OCI-LY1 (cell line): Measurements from ENCODE around the gene CLTB.

Experiments
- H2AFZ ChIP-seq: fragments of 200-600 bp; sonication (generic), shearing (Covaris generic); 2 replicates; pipeline ENCODE4 v1.6.0; 2014; ENCODE audit warnings: antibody characterized with exemption, mild to moderate bottlenecking, low read length
- H3F3A ChIP-seq: fragments of 200-600 bp; sonication (generic), shearing (Covaris generic); 2 replicates; pipeline ENCODE4 v1.6.0; 2014; ENCODE audit warnings: mild to moderate bottlenecking, antibody characterized with exemption, low read length, moderate library complexity; ENCODE audit not compliant: insufficient read depth
- H3K27ac ChIP-seq: fragments of 200-600 bp; sonication (generic); 2 replicates; pipeline ENCODE4 v1.5.1; 2014; ENCODE audit warnings: low read length, mixed run types, mild to moderate bottlenecking, low read depth; ENCODE audit not compliant: poor library complexity, severe bottlenecking
- H3K27me3 ChIP-seq: fragments of 200-600 bp; sonication (generic); 2 replicates; pipeline ENCODE4 v1.6.0; 2014; ENCODE audit warnings: antibody characterized with exemption, mild to moderate bottlenecking, low read length, moderate library complexity; ENCODE audit not compliant: insufficient read depth
- H3K36me3 ChIP-seq: fragments of 200-600 bp; sonication (generic); 2 replicates; pipeline ENCODE4 v1.6.1; 2014; ENCODE audit warnings: mild to moderate bottlenecking, antibody characterized with exemption, low read length, moderate library complexity, mixed read lengths; ENCODE audit not compliant: insufficient read depth
- H3K4me1 ChIP-seq: fragments of 200-600 bp; sonication (generic); 2 replicates; pipeline ENCODE4 v1.5.1; 2014; ENCODE audit warnings: mild to moderate bottlenecking, low read length, moderate library complexity; ENCODE audit not compliant: insufficient read depth, severe bottlenecking
- H3K4me2 ChIP-seq: fragments of 200-600 bp; sonication (generic), shearing (Covaris generic); 2 replicates; pipeline ENCODE4 v1.6.1; 2014; ENCODE audit warnings: low read length
- H3K4me3 ChIP-seq: fragments of 200-600 bp; sonication (generic); 2 replicates; pipeline ENCODE4 v1.5.1; 2014; ENCODE audit warnings: low read length, low read depth, mild to moderate bottlenecking, mixed read lengths; ENCODE audit not compliant: poor library complexity, severe bottlenecking
- H3K79me2 ChIP-seq: fragments of 200-600 bp; shearing (Covaris generic); 2 replicates; pipeline ENCODE4 v1.6.1; 2016; ENCODE audit warnings: mixed run types, low read length, mixed read lengths; ENCODE audit not compliant: insufficient read depth
- H3K9ac ChIP-seq: fragments of 200-600 bp; sonication (generic), shearing (Covaris generic); 2 replicates; pipeline ENCODE4 v1.6.1; 2014; ENCODE audit warnings: mild to moderate bottlenecking, low read length, mixed read lengths
- H3K9me2 ChIP-seq: fragments of 200-600 bp; sonication (generic), shearing (Covaris generic); 2 replicates; pipeline ENCODE4 v1.6.1; 2014; ENCODE audit warnings: low read depth, mild to moderate bottlenecking, low read length, mixed read lengths
- H3K9me3 ChIP-seq: fragments of 200-600 bp; shearing (Covaris generic); 2 replicates; pipeline ENCODE4 v1.6.1; 2014; ENCODE audit warnings: low read length, mixed read lengths
- H4K20me1 ChIP-seq: fragments of 200-600 bp; sonication (generic), shearing (Covaris generic); 2 replicates; pipeline ENCODE4 v1.6.0; 2016; ENCODE audit warnings: mild to moderate bottlenecking, low read length; ENCODE audit not compliant: insufficient read depth
- EZH2 ChIP-seq: fragments of 200-600 bp; sonication (generic), shearing (Covaris generic); IDR thresholded peaks from 2 replicates; pipeline ENCODE4 v1.8.0; 2017; ENCODE audit warnings: borderline replicate concordance, mixed run types, mild to moderate bottlenecking, antibody characterized with exemption, low read length, moderate library complexity, mixed read lengths
- TF ChIP-seq, protein P1 (sequence below): fragments of 200-600 bp; sonication (generic), shearing (Covaris generic); IDR thresholded peaks from 2 replicates; pipeline ENCODE4 v1.5.1; 2017; ENCODE audit warnings: mild to moderate bottlenecking, antibody characterized with exemption, low read length, moderate library complexity, mixed read lengths

The CLTB gene

DNA sequence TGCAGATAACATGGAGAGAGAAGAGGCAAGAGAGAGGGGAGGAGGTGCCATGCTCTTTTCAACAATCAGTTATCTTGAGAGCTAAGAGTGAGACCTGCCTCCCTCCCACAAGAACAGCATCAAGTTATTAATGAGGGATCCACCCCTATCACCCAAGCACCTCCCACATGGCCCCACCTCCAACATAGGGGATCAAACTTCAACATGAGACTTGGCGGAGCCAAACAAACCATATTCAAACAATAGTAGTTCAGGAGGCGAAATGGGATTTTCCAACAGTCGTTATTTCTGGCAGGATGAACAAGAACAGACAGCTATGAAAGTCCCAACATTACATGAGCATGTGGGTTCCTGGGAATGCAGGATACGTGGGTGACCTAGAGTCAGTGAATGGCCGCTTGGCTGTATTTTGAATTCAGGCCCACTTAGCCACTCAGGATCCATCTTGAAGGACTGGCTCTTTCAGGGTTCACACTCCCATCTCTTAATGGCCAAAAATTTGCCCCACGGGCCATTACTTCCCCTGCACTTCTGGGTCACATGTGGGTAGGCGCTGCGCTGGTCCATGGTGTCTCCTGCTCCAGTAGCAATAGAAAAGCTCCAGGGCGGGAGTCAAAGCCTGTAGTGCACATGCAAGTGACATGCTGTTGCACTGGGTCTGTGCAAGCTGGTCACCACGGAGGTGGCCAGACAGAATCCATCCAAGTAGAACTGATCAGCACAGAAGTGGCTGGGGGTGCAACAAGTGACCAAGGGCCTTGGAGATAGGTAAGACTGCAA, 24.8 kb upstream of the CLTB start:
- Histone ChIP-seq H3F3A (0 out of 2 replicates have a peak, but pooled peaks cover 3% of the 10 kb centered on the region), H2AFZ (no peak overlapping the region)

GRCh38 chr5:176438959-176439757, 22.8 kb upstream of the CLTB start:
- peaks cover 37% of the 10 kb centered on the region for H3K4me1 ChIP-seq
- no peaks in the 10 kb centered on the region for H3K9me3 ChIP-seq
- no peak for TF ChIP-seq EZH2
- TF ChIP-seq, protein P1, sequence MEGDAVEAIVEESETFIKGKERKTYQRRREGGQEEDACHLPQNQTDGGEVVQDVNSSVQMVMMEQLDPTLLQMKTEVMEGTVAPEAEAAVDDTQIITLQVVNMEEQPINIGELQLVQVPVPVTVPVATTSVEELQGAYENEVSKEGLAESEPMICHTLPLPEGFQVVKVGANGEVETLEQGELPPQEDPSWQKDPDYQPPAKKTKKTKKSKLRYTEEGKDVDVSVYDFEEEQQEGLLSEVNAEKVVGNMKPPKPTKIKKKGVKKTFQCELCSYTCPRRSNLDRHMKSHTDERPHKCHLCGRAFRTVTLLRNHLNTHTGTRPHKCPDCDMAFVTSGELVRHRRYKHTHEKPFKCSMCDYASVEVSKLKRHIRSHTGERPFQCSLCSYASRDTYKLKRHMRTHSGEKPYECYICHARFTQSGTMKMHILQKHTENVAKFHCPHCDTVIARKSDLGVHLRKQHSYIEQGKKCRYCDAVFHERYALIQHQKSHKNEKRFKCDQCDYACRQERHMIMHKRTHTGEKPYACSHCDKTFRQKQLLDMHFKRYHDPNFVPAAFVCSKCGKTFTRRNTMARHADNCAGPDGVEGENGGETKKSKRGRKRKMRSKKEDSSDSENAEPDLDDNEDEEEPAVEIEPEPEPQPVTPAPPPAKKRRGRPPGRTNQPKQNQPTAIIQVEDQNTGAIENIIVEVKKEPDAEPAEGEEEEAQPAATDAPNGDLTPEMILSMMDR = no peak
- no peak overlapping the region for H2AFZ ChIP-seq
- H3K9ac ChIP-seq = no peak overlapping the region
- no peaks in the 10 kb centered on the region for H3K27me3 ChIP-seq
- H4K20me1 ChIP-seq = no peaks in the 10 kb centered on the region
- no peak overlapping the region for H3K4me2 ChIP-seq
- H3K9me2 ChIP-seq = no peaks in the 10 kb centered on the region
- no peaks in the 10 kb centered on the region for H3K79me2 ChIP-seq
- no peak overlapping the region for H3K27ac ChIP-seq
- H3F3A ChIP-seq = 0 out of 2 replicates have a peak, but pooled peaks cover 3% of the 10 kb centered on the region
- no peak overlapping the region for H3K4me3 ChIP-seq
- H3K36me3 ChIP-seq = no peaks in the 10 kb centered on the region

More for the DNA sequence above, 24.8 kb upstream of the CLTB start:
- TF ChIP-seq, protein P1 = no peak
- TF ChIP-seq EZH2 = no peak
- Histone ChIP-seq H3K9me3 (no peaks in the 10 kb centered on the region), H3K27ac (peak overlapping the region; percentile 44), H3K79me2 (no peaks in the 10 kb centered on the region), H3K4me1 (peaks cover 31% of the 10 kb centered on the region), H3K4me3 (no peak overlapping the region), H3K4me2 (0 out of 2 replicates have a peak overlapping the region, but pooled peaks have one; percentile 20), H3K36me3 (no peaks in the 10 kb centered on the region), H4K20me1 (no peaks in the 10 kb centered on the region), H3K9ac (no peak overlapping the region), H3K9me2 (no peaks in the 10 kb centered on the region), H3K27me3 (no peaks in the 10 kb centered on the region)

GRCh38 chr5:176436656-176437055, 20.3 kb upstream of the CLTB start:
- Histone ChIP-seq H3K9ac (peak overlapping the region; percentile 44), H2AFZ (no peak overlapping the region), H4K20me1 (no peaks in the 10 kb centered on the region), H3K36me3 (no peaks in the 10 kb centered on the region), H3K4me1 (peaks cover 31% of the 10 kb centered on the region), H3F3A (0 out of 2 replicates have a peak, but pooled peaks cover 3% of the 10 kb centered on the region), H3K4me2 (peak overlapping the region; percentile 70), H3K79me2 (no peaks in the 10 kb centered on the region), H3K9me3 (0 out of 2 replicates have a peak, but pooled peaks cover 1% of the 10 kb centered on the region), H3K4me3 (peak overlapping the region; percentile 49), H3K9me2 (no peaks in the 10 kb centered on the region), H3K27me3 (no peaks in the 10 kb centered on the region), H3K27ac (peak overlapping the region; percentile 88)
- no peak for TF ChIP-seq EZH2
- TF ChIP-seq, protein P1 = no peak
